Activated naive CD8-positive, alpha-beta T cell treated with anti-CD3 and anti-CD28 coated beads, Interleukin-2, amount 10 ng/mL, durations not matched to agents 7 days and 5 days (primary cell): ENCODE data around the gene FRS3. TPM values are rescaled to one million over a fixed set of nuclear protein-coding genes. Genes with fewer than 3 reads are reported as not detected.

Experiments used
- ATAC-seq: fragments of 150-1000 bp; cut with Tn5 transposase; one replicate; pipeline ENCODE4 v1.10.0; 2021; ENCODE audit warnings: low read depth, moderate library complexity
- POLR2A ChIA-PET: fragments of 350-600 bp; sonication (Branson Sonifier 250); formaldehyde crosslinking; loops from one replicate; lab custom pipeline; 2021; ENCODE audit warnings: antibody characterized with exemption; lab: Charles Lee
- DNase-seq: peaks from one replicate; pipeline ENCODE4 v3.0.0; 2021
- H3K27ac Mint-ChIP-seq: one replicate; pipeline ENCODE4 v1.8.0; 2022; ENCODE audit warnings: mild to moderate bottlenecking, mixed read lengths
- H3K27me3 Mint-ChIP-seq: one replicate; pipeline ENCODE4 v1.8.0; 2022; ENCODE audit warnings: mild to moderate bottlenecking, moderate library complexity, mixed read lengths
- H3K36me3 Mint-ChIP-seq: one replicate; pipeline ENCODE4 v1.8.0; 2021; ENCODE audit warnings: mild to moderate bottlenecking, mixed read lengths
- H3K4me1 Mint-ChIP-seq: one replicate; pipeline ENCODE4 v1.8.0; 2021; ENCODE audit warnings: mixed read lengths
- H3K4me3 Mint-ChIP-seq: one replicate; pipeline ENCODE4 v1.8.0; 2022; ENCODE audit warnings: mild to moderate bottlenecking, moderate library complexity, mixed read lengths
- H3K9me3 Mint-ChIP-seq: one replicate; pipeline ENCODE4 v1.8.0; 2021; ENCODE audit warnings: mixed read lengths
- total RNA-seq, 2 experiments: library from RNA; stranded (reverse); gene quantifications; one replicate each; pipeline ENCODE4 v1.2.3, GENCODE V29; 2021

The FRS3 gene
- total RNA-seq, 2 experiments from 2014 or later, result 6.2 to 8.3 TPM

- POLR2A ChIA-PET, result no interaction called here
- Mint-ChIP-seq H3K9me3 (no peaks in the 10 kb centered on the region), H3K27me3 (peaks cover 10% of the 10 kb centered on the region), H3K4me3 (no peak overlapping the region), H3K27ac (no peak overlapping the region), H3K36me3 (no peaks in the 10 kb centered on the region), H3K4me1 (peaks cover 7% of the 10 kb centered on the region)
- no peak for ATAC-seq
- DNase-seq, result no peak
Measured at GRCh38 chr6:41757271-41757670, 22.4 kb downstream of the FRS3 start.

GRCh38 chr6:41756354-41756753 is 23.3 kb downstream of the FRS3 start:
- Mint-ChIP-seq H3K36me3 (no peaks in the 10 kb centered on the region), H3K27me3 (peaks cover 10% of the 10 kb centered on the region), H3K27ac (no peak overlapping the region), H3K9me3 (no peaks in the 10 kb centered on the region), H3K4me1 (peaks cover 7% of the 10 kb centered on the region), H3K4me3 (no peak overlapping the region)
- ATAC-seq (peak; percentile 64), DNase-seq (no peak)
- POLR2A ChIA-PET, result no interaction called here

- H3K36me3 Mint-ChIP-seq, result no peaks in the 10 kb centered on the region
- peaks cover 10% of the 10 kb centered on the region for H3K27me3 Mint-ChIP-seq
- no peak overlapping the region for H3K4me3 Mint-ChIP-seq
- no peak overlapping the region for H3K27ac Mint-ChIP-seq
- ATAC-seq (peak; percentile 5), DNase-seq (no peak)
- POLR2A ChIA-PET, result no interaction called here
- peaks cover 7% of the 10 kb centered on the region for H3K4me1 Mint-ChIP-seq
- H3K9me3 Mint-ChIP-seq, result no peaks in the 10 kb centered on the region
Measured at GRCh38 chr6:41755895-41756294, 23.8 kb downstream of the FRS3 start.

GRCh38 chr6:41750374-41750773 is 29.3 kb downstream of the FRS3 start:
- no peaks in the 10 kb centered on the region for H3K4me1 Mint-ChIP-seq
- H3K27ac Mint-ChIP-seq, result no peak overlapping the region
- no peak overlapping the region for H3K4me3 Mint-ChIP-seq
- peaks cover 10% of the 10 kb centered on the region for H3K27me3 Mint-ChIP-seq
- no peak for DNase-seq
- H3K36me3 Mint-ChIP-seq, result no peaks in the 10 kb centered on the region
- H3K9me3 Mint-ChIP-seq, result no peaks in the 10 kb centered on the region
- POLR2A ChIA-PET, result interaction anchor here (1.1 kb wide), 1 partner anchor 16 kb away, joined by 3 read pairs; no protein-coding TSS in a partner anchor
- ATAC-seq, result no peak

GRCh38 chr6:41748542-41748941 is 31.2 kb downstream of the FRS3 start:
- no peak for DNase-seq
- Mint-ChIP-seq H3K27ac (no peak overlapping the region), H3K4me3 (no peak overlapping the region), H3K9me3 (no peaks in the 10 kb centered on the region), H3K36me3 (no peaks in the 10 kb centered on the region), H3K4me1 (no peaks in the 10 kb centered on the region), H3K27me3 (peaks cover 2% of the 10 kb centered on the region)
- POLR2A ChIA-PET, result interaction anchor here (0.7 kb wide), 1 partner anchor 8 kb away, joined by 3 read pairs; no protein-coding TSS in a partner anchor
- ATAC-seq, result no peak

- Mint-ChIP-seq H3K9me3 (no peaks in the 10 kb centered on the region), H3K36me3 (no peaks in the 10 kb centered on the region), H3K27ac (no peak overlapping the region), H3K27me3 (peaks cover 2% of the 10 kb centered on the region), H3K4me1 (no peaks in the 10 kb centered on the region), H3K4me3 (no peak overlapping the region)
- POLR2A ChIA-PET, result interaction anchor here (0.7 kb wide), 1 partner anchor 8 kb away, joined by 3 read pairs; no protein-coding TSS in a partner anchor
- ATAC-seq (no peak), DNase-seq (no peak)
Measured at GRCh38 chr6:41748102-41748477, 31.6 kb downstream of the FRS3 start.

GRCh38 chr6:41747256-41748101 is 32.2 kb downstream of the FRS3 start, which contains the start of gene PGC:
TSS of gene PGC (minus strand) at chr6:41747397. CDS start at chr6:41747334, 63 bp downstream.
- ATAC-seq, result no peak
- Mint-ChIP-seq H3K4me3 (no peak within 1 kb of the TSS), H3K36me3 (no peaks in the 10 kb centered on the region), H3K4me1 (no peaks in the 10 kb centered on the region), H3K9me3 (no peaks in the 10 kb centered on the region), H3K27ac (no peak within 1 kb of the TSS), H3K27me3 (peaks cover 2% of the 10 kb centered on the region)
- DNase-seq, result no peak
- POLR2A ChIA-PET, result no interaction called here

- no peak overlapping the region for H3K27ac Mint-ChIP-seq
- POLR2A ChIA-PET, result no interaction called here
- H3K36me3 Mint-ChIP-seq, result no peaks in the 10 kb centered on the region
Measured at GRCh38 chr6:41746107-41746506, 33.6 kb downstream of the FRS3 start.

GRCh38 chr6:41744236-41744787 is 35.4 kb downstream of the FRS3 start:
- Mint-ChIP-seq H3K4me1 (no peaks in the 10 kb centered on the region), H3K27me3 (peaks cover 2% of the 10 kb centered on the region), H3K36me3 (no peaks in the 10 kb centered on the region), H3K9me3 (no peaks in the 10 kb centered on the region), H3K27ac (no peak overlapping the region), H3K4me3 (no peak overlapping the region)
- no peak for ATAC-seq
- no peak for DNase-seq
- POLR2A ChIA-PET, result interaction anchor here (0.7 kb wide), 1 partner anchor 891 kb away, joined by 3 read pairs; no protein-coding TSS in a partner anchor

More at GRCh38 chr6:41746107-41746506, 33.6 kb downstream of the FRS3 start:
- Mint-ChIP-seq H3K4me3 (no peak overlapping the region), H3K27me3 (peaks cover 2% of the 10 kb centered on the region), H3K4me1 (no peaks in the 10 kb centered on the region), H3K9me3 (no peaks in the 10 kb centered on the region)
- DNase-seq, result no peak
- ATAC-seq, result no peak

GRCh38 chr6:41743406-41744235 is 36.1 kb downstream of the FRS3 start:
- Mint-ChIP-seq H3K36me3 (no peaks in the 10 kb centered on the region), H3K27me3 (peaks cover 2% of the 10 kb centered on the region), H3K27ac (no peak overlapping the region), H3K4me3 (no peak overlapping the region), H3K4me1 (no peaks in the 10 kb centered on the region), H3K9me3 (no peaks in the 10 kb centered on the region)
- DNase-seq (no peak), ATAC-seq (no peak)
- POLR2A ChIA-PET, result interaction anchor here (0.7 kb wide), 1 partner anchor 891 kb away, joined by 3 read pairs; no protein-coding TSS in a partner anchor

GRCh38 chr6:41741625-41742490 is 37.8 kb downstream of the FRS3 start:
- DNase-seq (no peak), ATAC-seq (no peak)
- no peaks in the 10 kb centered on the region for H3K36me3 Mint-ChIP-seq
- H3K4me3 Mint-ChIP-seq, result no peak overlapping the region
- H3K4me1 Mint-ChIP-seq, result no peaks in the 10 kb centered on the region
- no peaks in the 10 kb centered on the region for H3K27me3 Mint-ChIP-seq
- no peak overlapping the region for H3K27ac Mint-ChIP-seq
- POLR2A ChIA-PET, result no interaction called here
- H3K9me3 Mint-ChIP-seq, result no peaks in the 10 kb centered on the region

GRCh38 chr6:41740366-41741162 is 39.1 kb downstream of the FRS3 start:
- POLR2A ChIA-PET, result interaction anchor here (0.6 kb wide), 1 partner anchor 8 kb away, joined by 3 read pairs; no protein-coding TSS in a partner anchor
- no peaks in the 10 kb centered on the region for H3K36me3 Mint-ChIP-seq
- no peaks in the 10 kb centered on the region for H3K27me3 Mint-ChIP-seq
- H3K4me3 Mint-ChIP-seq, result no peak overlapping the region
- H3K4me1 Mint-ChIP-seq, result peaks cover 4% of the 10 kb centered on the region
- no peaks in the 10 kb centered on the region for H3K9me3 Mint-ChIP-seq
- ATAC-seq (no peak), DNase-seq (no peak)
- H3K27ac Mint-ChIP-seq, result no peak overlapping the region
